Breast epithelium (tissue), 4 donors: ENCODE data around the gene RBM4B. TPM values are rescaled to one million over a fixed set of nuclear protein-coding genes. Genes with fewer than 3 reads are reported as not detected.

ENCODE experiments used
- DNase-seq, 2 donors: peaks; one replicate each; pipeline ENCODE4 v3.0.0-alpha.2; 2019; ENCODE audit warnings: low spot score in 2 of 2
- H3K27ac ChIP-seq, 2 donors: fragments of 200-600 bp; sonication (generic) in 1 of 2; one replicate each; pipeline ENCODE4 v1.5.1; 2016 to 2019; ENCODE audit warnings: mild to moderate bottlenecking in 1 of 2
- H3K27me3 ChIP-seq, 2 donors: fragments of 200-600 bp; sonication (generic) in 1 of 2; one replicate each; pipeline versions ENCODE4 v1.5.1 to v1.6.0; 2017 to 2019; ENCODE audit warnings: control low read depth in 1 of 2, mild to moderate bottlenecking in 1 of 2
- H3K36me3 ChIP-seq: fragments of 200-600 bp; one replicate; pipeline ENCODE4 v1.5.1; 2019
- H3K4me1 ChIP-seq, 2 donors: fragments of 200-600 bp; sonication (generic); one replicate each; pipeline ENCODE4 v1.5.1; 2016 to 2019; ENCODE audit warnings: control low read depth in 1 of 2
- H3K4me3 ChIP-seq, 3 donors: fragments of 200-600 bp; sonication (generic); 1 replicate in 2 of 3; 2 replicates in 1 of 3; pipeline ENCODE4 v1.5.1; 2016 to 2019; ENCODE audit warnings: mild to moderate bottlenecking in 3 of 3, moderate library complexity in 2 of 3
- H3K9me3 ChIP-seq, 2 donors: fragments of 200-600 bp; sonication (generic) in 1 of 2; one replicate each; pipeline ENCODE4 v1.5.1; 2016 to 2019; ENCODE audit warnings: control low read depth in 1 of 2
- CTCF ChIP-seq, 3 donors: fragments of 450-650 bp; IDR thresholded peaks; one replicate each; pipeline ENCODE4 v1.5.1; 2016 to 2017; ENCODE audit warnings: antibody characterized with exemption in 3 of 3, mild to moderate bottlenecking in 3 of 3, moderate library complexity in 3 of 3
- POLR2A ChIP-seq: fragments of 450-650 bp; IDR thresholded peaks from one replicate; pipeline ENCODE4 v1.6.1; 2016; ENCODE audit warnings: antibody characterized with exemption, mild to moderate bottlenecking, moderate library complexity
- POLR2AphosphoS5 ChIP-seq, 3 donors: sonication (generic); formaldehyde crosslinking; IDR thresholded peaks; one replicate each; pipeline ENCODE4 v1.6.1; 2017; ENCODE audit warnings: antibody characterized with exemption in 3 of 3
- intact Hi-C: fragments of 100-400 bp; cut with DNase I; formaldehyde crosslinking; loops from one replicate; pipeline ENCODE4 v1.15.1; 2023; ENCODE audit warnings: low total_unique reads
- total RNA-seq, 3 donors: library from RNA; depleted of rRNA; stranded (reverse); fragments of >200 nt; gene quantifications; one replicate each; pipeline ENCODE4 v1.1.0, GENCODE V29; 2016

The RBM4B gene
- total RNA-seq, 3 donors from 2014 or later: 14.9 to 43.8 (median 25.9) TPM

- H3K27me3 ChIP-seq: no peaks in the 10 kb centered on the region
- H3K9me3 ChIP-seq: no peaks in the 10 kb centered on the region
- no peak overlapping the region for H3K27ac ChIP-seq
- no peaks in the 10 kb centered on the region for H3K4me1 ChIP-seq
- no peak for DNase-seq
- H3K4me3 ChIP-seq: no peak overlapping the region
- intact Hi-C loops: loop anchor here (5.0 kb wide), 2 partner anchors 134 to 1721 kb away; partner anchors contain the start of gene MAJIN
- no peaks in the 10 kb centered on the region for H3K36me3 ChIP-seq
- TF ChIP-seq CTCF (IDR thresholded peaks at IDR 0.05) (no peak), POLR2A (no peak), POLR2AphosphoS5 (IDR thresholded peaks at IDR 0.05) (no peak)
Measured at GRCh38 chr11:66692871-66693331, 15.2 kb upstream of the RBM4B start.

GRCh38 chr11:66692446-66692845 lies 14.8 kb upstream of the RBM4B start:
- Histone ChIP-seq H3K9me3 (no peaks in the 10 kb centered on the region), H3K4me1 (no peaks in the 10 kb centered on the region), H3K27ac (no peak overlapping the region), H3K27me3 (no peaks in the 10 kb centered on the region), H3K4me3 (no peak overlapping the region), H3K36me3 (no peaks in the 10 kb centered on the region)
- no peak for TF ChIP-seq POLR2AphosphoS5 (IDR thresholded peaks at IDR 0.05)
- TF ChIP-seq POLR2A: no peak
- TF ChIP-seq CTCF (IDR thresholded peaks at IDR 0.05): no peak
- no peak for DNase-seq
- intact Hi-C loops: loop anchor here (5.0 kb wide), 2 partner anchors 135 to 1720 kb away; partner anchors contain the start of gene MAJIN

- Histone ChIP-seq H3K4me3 (no peak overlapping the region), H3K27ac (no peak overlapping the region), H3K4me1 (no peaks in the 10 kb centered on the region), H3K9me3 (no peaks in the 10 kb centered on the region), H3K27me3 (no peaks in the 10 kb centered on the region), H3K36me3 (no peaks in the 10 kb centered on the region)
- intact Hi-C loops: loop anchor here (5.0 kb wide), 2 partner anchors 136 to 1719 kb away; partner anchors contain the start of gene MAJIN
- TF ChIP-seq POLR2AphosphoS5 (IDR thresholded peaks at IDR 0.05): no peak
- no peak for TF ChIP-seq POLR2A
- no peak for TF ChIP-seq CTCF (IDR thresholded peaks at IDR 0.05)
- no peak for DNase-seq
Measured at GRCh38 chr11:66691311-66691980, 13.8 kb upstream of the RBM4B start.

- no peak for DNase-seq
- no peaks in the 10 kb centered on the region for H3K27me3 ChIP-seq
- TF ChIP-seq POLR2A: no peak
- no peak for TF ChIP-seq POLR2AphosphoS5 (IDR thresholded peaks at IDR 0.05)
- TF ChIP-seq CTCF (IDR thresholded peaks at IDR 0.05): no peak
- H3K9me3 ChIP-seq: no peaks in the 10 kb centered on the region
- no peak overlapping the region for H3K4me3 ChIP-seq
- no peaks in the 10 kb centered on the region for H3K4me1 ChIP-seq
- H3K36me3 ChIP-seq: no peaks in the 10 kb centered on the region
- no peak overlapping the region for H3K27ac ChIP-seq
- intact Hi-C loops: loop anchor here (5.0 to 10.0 kb wide), 3 partner anchors 115 to 1718 kb away; partner anchors contain the start of gene MAJIN
Measured at GRCh38 chr11:66689661-66690590, 12.2 kb upstream of the RBM4B start.
